CD14-positive monocyte (primary cell): ENCODE measurements around the gene OR8B3. TPM values are rescaled to one million over a fixed set of nuclear protein-coding genes. Genes with fewer than 3 reads are reported as not detected.

Experiments used
- DNase-seq, 3 donors: peaks; one replicate each; pipeline ENCODE4 v3.0.0-alpha.2; 2011 to 2022
- H2AFZ ChIP-seq: 2 replicates; pipeline ENCODE4 v1.6.0; 2012; ENCODE audit warnings: mild to moderate bottlenecking, low read depth, low read length, inconsistent platforms; ENCODE audit not compliant: insufficient read depth, poor library complexity, severe bottlenecking
- H3K27ac ChIP-seq, 2 donors: 1 replicate in 1 of 2; 2 replicates in 1 of 2; pipeline ENCODE4 v1.5.1; 2012 to 2013; ENCODE audit warnings: low read length in 2 of 2, control low read depth in 1 of 2, inconsistent platforms in 1 of 2, low read depth in 1 of 2, mild to moderate bottlenecking in 1 of 2
- H3K27me3 ChIP-seq, 2 donors: one replicate each; pipeline versions ENCODE4 v1.6.0 to v1.6.1; 2011 to 2013; ENCODE audit warnings: low read length in 2 of 2; ENCODE audit not compliant: control insufficient read depth in 2 of 2, insufficient read depth in 2 of 2
- H3K36me3 ChIP-seq, 2 donors: replicated peaks in 1 of 2; 1 replicate in 1 of 2; 2 replicates in 1 of 2; pipeline versions ENCODE4 v1.5.1 to v1.6.1; 2012 to 2013; ENCODE audit warnings: low read length in 2 of 2, control low read depth in 1 of 2, inconsistent platforms in 1 of 2, mild to moderate bottlenecking in 1 of 2; ENCODE audit not compliant: insufficient read depth in 2 of 2, control insufficient read depth in 1 of 2
- H3K4me1 ChIP-seq, 2 donors: 1 replicate in 1 of 2; 2 replicates in 1 of 2; pipeline versions ENCODE4 v1.5.1 to v1.6.1; 2012 to 2013; ENCODE audit warnings: low read length in 2 of 2, control low read depth in 1 of 2, inconsistent platforms in 1 of 2, mild to moderate bottlenecking in 1 of 2, moderate library complexity in 1 of 2; ENCODE audit not compliant: insufficient read depth in 2 of 2, control insufficient read depth in 1 of 2
- H3K4me2 ChIP-seq: replicated peaks from 2 replicates; pipeline ENCODE3; 2012; ENCODE audit warnings: low read length, moderate library complexity, mild to moderate bottlenecking; ENCODE audit not compliant: poor library complexity, severe bottlenecking; ENCODE audit errors: extremely low read depth
- H3K4me3 ChIP-seq, 3 experiments: fragments of 200-600 bp in 1 of 3; sonication (generic) in 1 of 3; replicated peaks in 1 of 3; 1 replicate in 2 of 3; 2 replicates in 1 of 3; pipeline ENCODE4 v1.5.1; 2011 to 2013; ENCODE audit warnings: low read length in 3 of 3, mild to moderate bottlenecking in 3 of 3, control low read depth in 2 of 3, low read depth in 2 of 3, inconsistent platforms in 1 of 3, moderate library complexity in 1 of 3
- H3K79me2 ChIP-seq: 2 replicates; pipeline ENCODE4 v1.6.0; 2012; ENCODE audit warnings: mild to moderate bottlenecking, control low read depth, inconsistent platforms, low read length, moderate library complexity; ENCODE audit not compliant: insufficient read depth
- H3K9ac ChIP-seq: 2 replicates; pipeline ENCODE4 v1.6.0; 2017; ENCODE audit warnings: low read length, mild to moderate bottlenecking; ENCODE audit not compliant: insufficient read depth, poor library complexity, severe bottlenecking
- H3K9me3 ChIP-seq, 2 donors: replicated peaks in 1 of 2; 1 replicate in 1 of 2; 2 replicates in 1 of 2; pipeline versions ENCODE4 v1.5.1 to v1.6.1; 2012 to 2013; ENCODE audit warnings: low read length in 2 of 2, control low read depth in 1 of 2; ENCODE audit not compliant: control insufficient read depth in 1 of 2, insufficient read depth in 1 of 2
- H4K20me1 ChIP-seq: 2 replicates; pipeline ENCODE4 v1.6.0; 2012; ENCODE audit warnings: mild to moderate bottlenecking, low read length, control low read depth, moderate library complexity; ENCODE audit not compliant: insufficient read depth
- H3K27ac Mint-ChIP-seq, 7 donors: one replicate each; pipeline ENCODE4 v1.8.0; 2020; ENCODE audit warnings: mild to moderate bottlenecking in 7 of 7, mixed read lengths in 7 of 7, moderate library complexity in 6 of 7, inconsistent platforms in 2 of 7
- H3K27me3 Mint-ChIP-seq, 3 donors: one replicate each; pipeline ENCODE4 v1.8.0; 2021 to 2022; ENCODE audit warnings: low read depth in 3 of 3, mild to moderate bottlenecking in 3 of 3, mixed read lengths in 3 of 3, moderate library complexity in 3 of 3, inconsistent platforms in 1 of 3
- H3K36me3 Mint-ChIP-seq, 2 donors: one replicate each; pipeline ENCODE4 v1.8.0; 2020; ENCODE audit warnings: mixed read lengths in 2 of 2, inconsistent platforms in 1 of 2, mild to moderate bottlenecking in 1 of 2
- H3K4me1 Mint-ChIP-seq: one replicate; pipeline ENCODE4 v1.8.0; 2020; ENCODE audit warnings: mild to moderate bottlenecking, mixed read lengths
- H3K4me3 Mint-ChIP-seq, 2 donors: one replicate each; pipeline ENCODE4 v1.8.0; 2020; ENCODE audit warnings: mild to moderate bottlenecking in 2 of 2, mixed read lengths in 2 of 2, moderate library complexity in 1 of 2
- H3K9me3 Mint-ChIP-seq, 7 donors: one replicate each; pipeline ENCODE4 v1.8.0; 2020 to 2022; ENCODE audit warnings: mixed read lengths in 7 of 7, mild to moderate bottlenecking in 6 of 7, moderate library complexity in 6 of 7, inconsistent platforms in 2 of 7
- WGBS: methylation state at CpG from one replicate; pipeline ENCODE4 v1.1.5; 2013; ENCODE audit warnings: missing lambda C conversion rate; ENCODE audit not compliant: insufficient coverage; 5-methylcytosine and 5-hydroxymethylcytosine counted together
- intact Hi-C, 2 donors: fragments of 100-400 bp; cut with micrococcal nuclease; formaldehyde crosslinking; loops; one replicate each; pipeline versions ENCODE4 v1.15.0 to v1.15.1; 2023
- polyA plus RNA-seq, 3 donors: library from polyadenylated mRNA; depleted of rRNA in 1 of 3; unstranded in 2 of 3; stranded (reverse) in 1 of 3; fragments of 300-500 nt in 2 of 3; fragments of >200 nt in 1 of 3; fragmentation: Illumina TruSeq in 2 of 3; gene quantifications; 1 replicate in 2 of 3; 2 replicates in 1 of 3; pipeline ENCODE4 v1.2.3, GENCODE V29; 2012 to 2021
- TF ChIP-seq, protein P1 (sequence below): fragments of 200-600 bp; IDR thresholded peaks from one replicate; pipeline ENCODE4 v1.8.0; 2022; ENCODE audit warnings: antibody characterized with exemption, mild to moderate bottlenecking

OR8B3 gene
- polyA plus RNA-seq, 3 donors: not detected

DNA sequence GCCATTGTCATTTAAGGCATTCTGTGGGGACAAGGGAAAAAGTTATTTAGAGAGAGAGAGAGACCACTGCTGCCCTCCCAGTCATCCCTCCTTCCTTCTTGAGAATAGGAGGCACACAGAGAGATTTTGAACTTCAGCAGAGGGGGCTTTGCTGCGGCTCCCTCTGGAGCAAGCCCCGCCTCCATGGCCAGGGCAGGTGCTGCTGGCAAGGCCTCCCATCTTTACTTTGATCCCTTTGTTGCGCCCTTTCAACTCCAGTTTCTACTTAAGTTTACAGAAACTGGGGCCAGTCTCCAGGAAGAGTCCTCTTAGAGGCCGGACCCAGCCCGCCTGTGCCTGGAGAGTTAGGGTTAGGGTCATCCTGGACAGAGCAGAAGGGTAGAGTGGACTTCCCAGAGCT is 42.3 kb upstream of the OR8B3 start:
- H3K4me1 Mint-ChIP-seq: no peaks in the 10 kb centered on the region
- WGBS: 92% methylated on average over 2 of the region's 5 CpGs
- H3K27me3 Mint-ChIP-seq: peaks cover 0 to 3% (median 0%) of the 10 kb centered on the region in 3 donors
- no peak overlapping the region for H2AFZ ChIP-seq
- no peak for DNase-seq
- no peak overlapping the region for H3K4me3 Mint-ChIP-seq
- H3K79me2 ChIP-seq: no peaks in the 10 kb centered on the region
- TF ChIP-seq, protein P1, sequence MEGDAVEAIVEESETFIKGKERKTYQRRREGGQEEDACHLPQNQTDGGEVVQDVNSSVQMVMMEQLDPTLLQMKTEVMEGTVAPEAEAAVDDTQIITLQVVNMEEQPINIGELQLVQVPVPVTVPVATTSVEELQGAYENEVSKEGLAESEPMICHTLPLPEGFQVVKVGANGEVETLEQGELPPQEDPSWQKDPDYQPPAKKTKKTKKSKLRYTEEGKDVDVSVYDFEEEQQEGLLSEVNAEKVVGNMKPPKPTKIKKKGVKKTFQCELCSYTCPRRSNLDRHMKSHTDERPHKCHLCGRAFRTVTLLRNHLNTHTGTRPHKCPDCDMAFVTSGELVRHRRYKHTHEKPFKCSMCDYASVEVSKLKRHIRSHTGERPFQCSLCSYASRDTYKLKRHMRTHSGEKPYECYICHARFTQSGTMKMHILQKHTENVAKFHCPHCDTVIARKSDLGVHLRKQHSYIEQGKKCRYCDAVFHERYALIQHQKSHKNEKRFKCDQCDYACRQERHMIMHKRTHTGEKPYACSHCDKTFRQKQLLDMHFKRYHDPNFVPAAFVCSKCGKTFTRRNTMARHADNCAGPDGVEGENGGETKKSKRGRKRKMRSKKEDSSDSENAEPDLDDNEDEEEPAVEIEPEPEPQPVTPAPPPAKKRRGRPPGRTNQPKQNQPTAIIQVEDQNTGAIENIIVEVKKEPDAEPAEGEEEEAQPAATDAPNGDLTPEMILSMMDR: no peak
- no peak overlapping the region for H3K4me3 ChIP-seq
- H4K20me1 ChIP-seq: no peaks in the 10 kb centered on the region
- no peaks in the 10 kb centered on the region for H3K36me3 ChIP-seq
- H3K9me3 ChIP-seq: no peaks in the 10 kb centered on the region
- no peaks in the 10 kb centered on the region for H3K36me3 Mint-ChIP-seq
- H3K27me3 ChIP-seq: no peaks in the 10 kb centered on the region
- H3K27ac Mint-ChIP-seq: no peak overlapping the region
- H3K9ac ChIP-seq: no peak overlapping the region
- no peaks in the 10 kb centered on the region for H3K4me1 ChIP-seq
- no peak overlapping the region for H3K4me2 ChIP-seq
- H3K9me3 Mint-ChIP-seq: peaks cover 0 to 5% (median 0%) of the 10 kb centered on the region in 7 donors
- no peak overlapping the region for H3K27ac ChIP-seq
- intact Hi-C loops: no loop called here

DNA sequence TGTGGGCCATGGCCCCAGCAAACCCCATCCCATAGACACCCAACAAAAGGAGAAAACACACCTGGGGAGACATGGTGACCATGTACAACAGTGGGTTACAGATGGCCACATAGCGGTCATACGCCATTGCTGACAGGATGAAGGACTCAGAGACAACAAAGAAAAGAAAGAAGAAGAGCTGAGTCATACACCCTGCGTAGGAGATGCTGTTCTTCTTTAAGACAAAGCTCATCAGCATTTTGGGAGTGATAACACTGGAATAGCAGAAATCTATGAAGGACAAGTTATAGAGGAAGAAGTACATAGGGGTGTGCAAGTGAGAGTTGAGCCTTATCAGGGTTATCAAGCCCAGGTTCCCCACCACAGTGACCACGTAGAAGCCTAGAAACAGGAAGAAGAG is 41.8 kb upstream of the OR8B3 start:
- Histone ChIP-seq H3K36me3 (no peaks in the 10 kb centered on the region), H3K27me3 (no peaks in the 10 kb centered on the region), H3K79me2 (no peaks in the 10 kb centered on the region), H2AFZ (no peak overlapping the region), H3K27ac (no peak overlapping the region), H3K4me3 (no peak overlapping the region), H3K9ac (no peak overlapping the region), H3K9me3 (no peaks in the 10 kb centered on the region), H3K4me1 (no peaks in the 10 kb centered on the region), H3K4me2 (no peak overlapping the region), H4K20me1 (no peaks in the 10 kb centered on the region)
- H3K4me1 Mint-ChIP-seq: no peaks in the 10 kb centered on the region
- no peaks in the 10 kb centered on the region for H3K36me3 Mint-ChIP-seq
- intact Hi-C loops: no loop called here
- no peak overlapping the region for H3K4me3 Mint-ChIP-seq
- TF ChIP-seq, protein P1: no peak
- peaks cover 0 to 5% (median 0%) of the 10 kb centered on the region in 7 donors for H3K9me3 Mint-ChIP-seq
- DNase-seq: no peak
- 100% methylated on average over 2 of the region's 4 CpGs for WGBS
- peaks cover 0 to 3% (median 0%) of the 10 kb centered on the region in 3 donors for H3K27me3 Mint-ChIP-seq
- H3K27ac Mint-ChIP-seq: no peak overlapping the region
